Neural cell (in vitro differentiated cells): ENCODE results near the gene AKR1C1. TPM values are rescaled to one million over a fixed set of nuclear protein-coding genes. Genes with fewer than 3 reads are reported as not detected.
A peak's percentile ranks its signal among the peaks of the same experiment; 100 is the strongest.
"Not testable (repeated sequence)": the region's sequence is repeated elsewhere in the genome, so short reads cannot be mapped to it uniquely, and the experiment has no call there.

Experiments
- H2AFZ ChIP-seq: fragments of 200-600, 300-800 bp; sonication (generic), shearing (Covaris generic); 2 replicates; pipeline ENCODE4 v1.6.0; 2014; ENCODE audit warnings: low read depth, mild to moderate bottlenecking, antibody characterized with exemption, low read length, moderate library complexity
- H3F3A ChIP-seq: fragments of 200-600 bp; shearing (Covaris generic); 2 replicates; pipeline ENCODE4 v1.6.1; 2016; ENCODE audit warnings: mild to moderate bottlenecking, moderate library complexity, mixed read lengths, antibody characterized with exemption, low read length; ENCODE audit not compliant: insufficient read depth, poor library complexity, severe bottlenecking
- H3K27ac ChIP-seq: fragments of 200-600, 300-800 bp; sonication (generic), shearing (Covaris generic); 2 replicates; pipeline ENCODE4 v1.5.1; 2014; ENCODE audit warnings: mild to moderate bottlenecking, low read length, moderate library complexity
- H3K27me3 ChIP-seq: fragments of 300-800, 200-600 bp; sonication (generic), shearing (Covaris generic); 2 replicates; pipeline ENCODE4 v1.6.0; 2014; ENCODE audit warnings: mild to moderate bottlenecking, low read depth, low read length, moderate library complexity; ENCODE audit not compliant: insufficient read depth
- H3K36me3 ChIP-seq: fragments of 300-800, 200-600 bp; sonication (generic), shearing (Covaris generic); 2 replicates; pipeline ENCODE4 v1.5.1; 2014; ENCODE audit warnings: mild to moderate bottlenecking, antibody characterized with exemption, low read length, moderate library complexity; ENCODE audit not compliant: insufficient read depth
- H3K4me2 ChIP-seq: fragments of 300-800, 200-600 bp; sonication (generic), shearing (Covaris generic); 2 replicates; pipeline ENCODE4 v1.6.0; 2014; ENCODE audit warnings: mild to moderate bottlenecking, low read length
- H3K4me3 ChIP-seq: fragments of 300-800, 200-600 bp; sonication (generic), shearing (Covaris generic); 2 replicates; pipeline ENCODE4 v1.5.1; 2014; ENCODE audit warnings: mild to moderate bottlenecking, low read length, moderate library complexity
- H3K79me2 ChIP-seq: fragments of 200-600 bp; shearing (Covaris generic); replicated peaks from 2 replicates; pipeline ENCODE4 v1.6.0; 2014; ENCODE audit warnings: mild to moderate bottlenecking, low read length, moderate library complexity; ENCODE audit not compliant: insufficient read depth
- H3K9ac ChIP-seq: fragments of 300-800, 200-600 bp; sonication (generic), shearing (Covaris generic); 2 replicates; pipeline ENCODE4 v1.6.1; 2016; ENCODE audit warnings: mild to moderate bottlenecking, low read length, mixed read lengths
- H3K9me2 ChIP-seq: fragments of 200-600 bp; shearing (Covaris generic); 2 replicates; pipeline ENCODE4 v1.6.1; 2016; ENCODE audit warnings: mild to moderate bottlenecking, low read length, mixed read lengths; ENCODE audit not compliant: insufficient read depth
- H3K9me3 ChIP-seq: fragments of 200-600, 300-800 bp; sonication (generic), shearing (Covaris generic); 2 replicates; pipeline ENCODE4 v1.6.1; 2016; ENCODE audit warnings: mild to moderate bottlenecking, mixed run types, low read length, moderate library complexity, mixed read lengths
- H4K20me1 ChIP-seq: fragments of 200-600 bp; shearing (Covaris generic); 2 replicates; pipeline ENCODE4 v1.6.1; 2016; ENCODE audit warnings: mild to moderate bottlenecking, mixed run types; ENCODE audit not compliant: insufficient read depth
- MXI1 ChIP-seq: fragments of 450-650 bp; conservative IDR thresholded peaks from 2 replicates; pipeline ENCODE4 v1.6.1; 2014; ENCODE audit warnings: antibody characterized with exemption, mild to moderate bottlenecking; ENCODE audit not compliant: poor library complexity, severe bottlenecking
- SMC3 ChIP-seq: fragments of 450-650 bp; conservative IDR thresholded peaks from 2 replicates; pipeline ENCODE4 v1.6.1; 2014; ENCODE audit warnings: antibody characterized with exemption, mild to moderate bottlenecking, moderate library complexity; ENCODE audit not compliant: poor library complexity
- polyA plus RNA-seq: library from polyadenylated mRNA; depleted of rRNA; stranded (reverse); fragments of >200 nt; gene quantifications from 2 replicates; pipeline ENCODE4 v1.2.3, GENCODE V29; 2014

The AKR1C1 gene
- polyA plus RNA-seq, 1 donor from 2014 or later, result 183 TPM

DNA sequence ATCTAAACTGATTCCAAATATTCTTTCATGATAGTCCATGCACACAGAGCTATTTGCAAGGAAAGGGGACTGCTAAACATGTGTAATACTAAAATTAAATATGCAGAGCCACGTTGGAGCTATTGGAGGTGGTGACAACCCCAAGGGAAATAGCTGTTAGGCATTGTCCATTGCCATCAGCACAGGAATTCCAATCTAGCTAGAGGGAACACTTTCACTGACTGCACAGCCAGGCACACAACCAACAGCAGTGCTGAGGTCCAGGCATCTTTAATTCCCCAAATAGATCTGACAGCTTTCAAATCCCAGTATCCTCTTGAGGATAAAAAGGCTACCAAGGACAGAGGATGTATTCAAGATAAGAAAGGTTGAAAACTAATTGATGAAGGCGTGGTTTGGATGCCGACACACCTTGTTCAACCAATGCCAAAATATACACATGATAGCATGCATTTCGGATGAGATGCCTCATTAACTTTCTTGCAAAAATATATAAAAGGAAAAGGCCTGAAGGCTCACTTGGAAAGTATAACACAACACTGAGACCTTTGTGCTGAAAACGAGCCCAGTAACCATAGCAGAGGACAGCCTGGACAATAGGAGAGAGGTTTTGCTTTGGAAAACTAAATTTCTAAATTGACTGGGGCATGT, 11.6 kb upstream of the AKR1C1 start:
- not testable (repeated sequence) for H3K4me2 ChIP-seq, H3K9me2 ChIP-seq, H3K4me3 ChIP-seq, H3K27me3 ChIP-seq, H3K9ac ChIP-seq, H3K79me2 ChIP-seq, H3K27ac ChIP-seq, H2AFZ ChIP-seq, H3F3A ChIP-seq, H3K36me3 ChIP-seq, H4K20me1 ChIP-seq, H3K9me3 ChIP-seq

DNA sequence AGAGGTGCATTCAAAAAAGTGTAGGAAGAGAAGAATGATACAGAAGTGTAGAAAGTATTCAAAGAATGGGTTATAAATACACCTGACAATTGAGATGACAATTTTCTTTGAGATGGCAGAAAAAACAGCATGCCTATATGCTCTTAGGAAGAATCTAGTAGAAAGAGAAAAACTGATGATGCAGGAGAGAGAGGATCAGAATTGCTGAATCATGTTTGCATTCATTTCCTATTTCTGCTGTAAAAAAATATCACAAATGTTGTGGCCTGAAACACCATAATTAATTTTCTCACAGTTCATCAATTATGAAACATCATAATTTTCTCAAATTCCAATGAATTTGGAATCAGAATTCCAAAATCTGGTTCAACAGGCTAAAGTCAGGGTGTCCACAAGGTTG, 9.8 kb upstream of the AKR1C1 start:
- H3K4me2 ChIP-seq, result no peak overlapping the region
- TF ChIP-seq SMC3, result no peak
- TF ChIP-seq MXI1, result no peak
- no peak overlapping the region for H3K9ac ChIP-seq
- no peak overlapping the region for H2AFZ ChIP-seq
- H3F3A ChIP-seq, result no peaks in the 10 kb centered on the region
- H3K27ac ChIP-seq, result no peak overlapping the region
- no peak overlapping the region for H3K4me3 ChIP-seq
- no peaks in the 10 kb centered on the region for H3K36me3 ChIP-seq
- H3K27me3 ChIP-seq, result no peaks in the 10 kb centered on the region
- no peaks in the 10 kb centered on the region for H3K9me3 ChIP-seq
- no peaks in the 10 kb centered on the region for H3K79me2 ChIP-seq
- H3K9me2 ChIP-seq, result no peaks in the 10 kb centered on the region
- H4K20me1 ChIP-seq, result no peaks in the 10 kb centered on the region

DNA sequence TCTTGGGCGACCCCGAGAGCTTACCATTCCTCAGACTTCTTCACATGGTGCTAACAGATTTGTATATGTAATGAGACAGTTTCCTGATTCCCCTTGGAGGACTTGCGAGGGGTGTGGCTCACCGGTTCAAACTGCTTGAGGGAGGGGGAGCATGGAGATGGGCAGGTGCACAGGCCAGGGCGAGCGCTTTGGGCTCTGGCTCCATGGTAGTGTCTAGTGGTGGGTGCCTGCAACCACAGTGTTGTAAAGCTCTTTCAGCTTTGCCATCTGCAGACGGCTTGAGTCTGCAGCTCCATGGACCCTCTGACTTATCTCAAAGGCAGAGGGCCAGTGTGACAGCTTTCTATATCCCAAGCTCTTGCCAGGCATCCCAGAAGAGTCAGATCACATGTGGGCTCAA, 7.1 kb upstream of the AKR1C1 start:
- H3K79me2 ChIP-seq, H3K4me2 ChIP-seq, H4K20me1 ChIP-seq, H3K27ac ChIP-seq, H3K27me3 ChIP-seq, H3K9ac ChIP-seq, H3K9me2 ChIP-seq, H3K4me3 ChIP-seq, H3K9me3 ChIP-seq, H3K36me3 ChIP-seq, H3F3A ChIP-seq, H2AFZ ChIP-seq: not testable (repeated sequence)

DNA sequence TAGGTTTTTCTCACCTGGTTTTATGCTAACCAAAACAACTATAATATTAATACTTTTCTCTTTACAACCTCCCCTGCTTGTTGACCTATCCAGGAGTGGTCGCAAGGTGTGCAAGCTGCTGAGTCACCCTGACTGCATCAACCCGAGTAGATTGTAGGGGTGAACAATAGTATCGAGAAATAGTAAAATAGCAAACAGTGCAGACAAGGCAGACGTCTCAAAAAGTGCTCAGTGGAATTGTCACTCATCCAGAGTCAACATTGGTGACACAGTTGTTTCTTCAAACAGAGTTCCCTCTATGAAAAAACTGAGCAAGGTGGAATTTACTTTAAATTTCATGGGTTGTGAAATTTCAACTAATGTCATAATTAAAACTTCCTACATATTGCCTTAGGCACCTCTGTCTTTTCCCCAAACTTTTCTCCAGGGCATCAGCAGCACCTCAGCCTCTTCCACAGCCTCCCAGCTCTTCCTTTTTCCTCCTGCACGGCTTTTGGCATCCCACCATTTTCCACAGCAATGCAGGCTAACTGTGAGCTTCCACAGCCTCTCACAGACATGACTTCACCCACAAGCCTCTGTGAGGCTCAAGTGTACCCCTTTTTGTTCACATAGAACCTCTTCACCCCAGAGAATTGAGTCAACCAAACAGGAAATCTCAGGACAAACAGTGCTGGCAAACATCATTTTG, 6.1 kb upstream of the AKR1C1 start:
- not testable (repeated sequence) for H2AFZ ChIP-seq, H3F3A ChIP-seq, H3K36me3 ChIP-seq, H3K4me3 ChIP-seq, H3K27me3 ChIP-seq, H4K20me1 ChIP-seq, H3K79me2 ChIP-seq, H3K9me3 ChIP-seq, H3K27ac ChIP-seq, H3K9me2 ChIP-seq, H3K9ac ChIP-seq, H3K4me2 ChIP-seq

DNA sequence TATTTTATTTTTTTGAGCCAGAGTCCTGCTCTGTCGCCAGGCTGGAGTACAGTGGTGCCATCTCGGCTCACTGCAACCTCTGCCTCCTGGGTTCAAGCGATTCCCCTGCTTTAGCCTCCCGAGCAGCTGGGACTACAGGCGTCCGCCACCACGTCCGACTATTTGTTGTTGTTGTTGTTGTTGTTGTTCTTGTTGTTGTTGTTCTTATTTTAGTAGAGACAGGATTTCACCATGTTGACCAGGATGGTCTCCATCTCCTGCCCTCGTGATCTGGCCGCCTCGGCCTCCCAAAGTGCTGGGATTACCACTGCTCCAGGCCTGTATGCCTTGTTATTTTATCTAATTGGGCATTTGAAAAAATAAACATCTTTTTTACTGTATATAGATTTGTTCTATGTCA, 1.7 kb upstream of the AKR1C1 start:
- not testable (repeated sequence) for H3K9ac ChIP-seq, H2AFZ ChIP-seq, H3K9me3 ChIP-seq, H4K20me1 ChIP-seq, H3K9me2 ChIP-seq, H3K36me3 ChIP-seq, H3F3A ChIP-seq, H3K27me3 ChIP-seq, H3K27ac ChIP-seq, H3K4me3 ChIP-seq, H3K4me2 ChIP-seq
- peaks cover 13% of the 10 kb centered on the region for H3K79me2 ChIP-seq

DNA sequence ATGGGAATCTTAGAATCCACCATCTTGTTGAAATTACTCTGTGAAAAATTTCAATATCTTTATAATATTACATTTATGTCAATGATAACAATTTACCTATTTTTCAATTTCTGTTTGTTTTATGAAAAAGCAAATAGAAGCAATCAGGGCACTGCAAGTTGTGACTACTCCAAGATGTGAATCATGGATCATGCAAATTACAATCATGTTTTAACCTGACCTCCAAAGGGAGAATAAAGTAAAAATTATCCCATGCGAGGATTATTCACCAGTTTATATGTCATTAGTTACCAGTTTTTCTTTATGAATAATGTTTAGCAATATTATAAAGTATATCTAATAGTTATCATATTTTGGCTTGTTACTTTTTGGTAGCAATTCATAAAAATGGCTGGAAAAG, 907 bp upstream of the AKR1C1 start:
- H3F3A ChIP-seq, H3K36me3 ChIP-seq, H3K9ac ChIP-seq, H3K4me2 ChIP-seq, H4K20me1 ChIP-seq, H3K4me3 ChIP-seq, H3K9me2 ChIP-seq, H3K27ac ChIP-seq, H2AFZ ChIP-seq, H3K9me3 ChIP-seq, H3K27me3 ChIP-seq: not testable (repeated sequence)
- H3K79me2 ChIP-seq, result peaks cover 13% of the 10 kb centered on the region

DNA sequence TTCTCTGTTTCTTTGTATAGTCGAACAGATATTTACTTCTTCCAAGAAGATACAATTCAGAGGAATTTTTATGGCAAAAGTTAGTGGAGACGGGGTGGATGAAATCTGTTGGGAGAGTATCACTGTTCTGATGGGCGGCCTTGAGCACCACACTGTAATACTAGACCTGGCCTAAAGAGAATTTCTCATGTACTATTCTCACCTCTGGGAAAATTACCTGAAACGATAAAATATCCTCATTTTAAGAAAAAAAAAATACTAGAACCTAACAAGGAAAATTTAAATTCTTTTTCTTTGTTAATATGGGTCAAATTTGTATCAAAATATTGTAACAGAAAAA, 570 bp downstream of the AKR1C1 start:
- H3K4me3 ChIP-seq, result peak overlapping the region; percentile 64
- not testable (repeated sequence) for H3K36me3 ChIP-seq, H4K20me1 ChIP-seq, H3F3A ChIP-seq, H3K9me2 ChIP-seq, H3K27me3 ChIP-seq, H3K9me3 ChIP-seq, H2AFZ ChIP-seq
- peaks cover 13% of the 10 kb centered on the region for H3K79me2 ChIP-seq
- peak overlapping the region; percentile 12 for H3K27ac ChIP-seq
- H3K4me2 ChIP-seq, result peak overlapping the region; percentile 95
- peak overlapping the region; percentile 17 for H3K9ac ChIP-seq

DNA sequence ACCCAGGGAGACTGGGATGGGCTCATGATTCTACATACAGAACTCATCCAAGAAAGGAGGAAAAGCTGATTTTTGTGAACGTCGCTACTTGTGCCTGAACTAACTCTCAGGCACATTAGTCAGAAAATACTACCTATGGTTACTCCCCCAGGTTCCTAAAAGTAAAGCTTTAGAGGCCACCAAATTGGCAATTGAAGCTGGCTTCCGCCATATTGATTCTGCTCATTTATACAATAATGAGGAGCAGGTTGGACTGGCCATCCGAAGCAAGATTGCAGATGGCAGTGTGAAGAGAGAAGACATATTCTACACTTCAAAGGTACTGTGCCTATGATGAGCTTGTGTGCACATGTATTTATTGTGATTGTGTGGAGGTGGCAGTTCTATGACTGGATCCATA, 2.5 kb downstream of the AKR1C1 start:
- not testable (repeated sequence) for H3K9me3 ChIP-seq, H3F3A ChIP-seq, H3K9ac ChIP-seq, H2AFZ ChIP-seq, H3K9me2 ChIP-seq, H3K27ac ChIP-seq, H3K36me3 ChIP-seq, H3K27me3 ChIP-seq, H3K4me2 ChIP-seq, H4K20me1 ChIP-seq
- H3K79me2 ChIP-seq, result peaks cover 13% of the 10 kb centered on the region
- H3K4me3 ChIP-seq, result peak overlapping the region; percentile 64
